Measurements from ENCODE around the gene USP31.

GRCh38 chr16:23024044-23024443, 125.2 kb downstream of the USP31 start:
- TF ChIP-seq POLR2A (IDR thresholded peaks at IDR 0.05) (no peak), CTCF (IDR thresholded peaks at IDR 0.05) (no peak), POLR2AphosphoS5 (IDR thresholded peaks at IDR 0.05) (no peak), EP300 (IDR thresholded peaks at IDR 0.05; ENCODE audit: low read depth) (no peak)
